ENCODE measurements around the gene TGM2. TPM values are rescaled to one million over a fixed set of nuclear protein-coding genes. Genes with fewer than 3 reads are reported as not detected.

Gene TGM2
- total RNA-seq, 2 donors from 2014 or later, result 442 to 500 TPM

- no peak for DNase-seq (ENCODE audit: low spot score)
- intact Hi-C loops (cut with DNase I), result no loop called here
Observed at GRCh38 chr20:38181971-38182370, 16.9 kb upstream of the TGM2 start.

- intact Hi-C loops (cut with DNase I), result no loop called here
- peak; percentile 48 for DNase-seq (ENCODE audit: low spot score)
Observed at GRCh38 chr20:38181207-38181801, 16.2 kb upstream of the TGM2 start.

- no peak for DNase-seq (ENCODE audit: low spot score)
- intact Hi-C loops (cut with DNase I), result loop anchor here in 1 of 2 donors (1.0 kb wide), 1 partner anchor 31 kb away; no protein-coding TSS in a partner anchor
Observed at GRCh38 chr20:38180781-38181180, 15.7 kb upstream of the TGM2 start.

- DNase-seq (ENCODE audit: low spot score), result no peak
- intact Hi-C loops (cut with DNase I), result loop anchor here in 1 of 2 donors (1.0 kb wide), 1 partner anchor 31 kb away; no protein-coding TSS in a partner anchor
Observed at GRCh38 chr20:38179846-38180245, 14.8 kb upstream of the TGM2 start.

GRCh38 chr20:38178581-38178980, 13.5 kb upstream of the TGM2 start:
- intact Hi-C loops (cut with DNase I), result no loop called here
- peak; percentile 10 for DNase-seq (ENCODE audit: low spot score)

GRCh38 chr20:38178065-38178491, 13.0 kb upstream of the TGM2 start:
- DNase-seq (ENCODE audit: low spot score), result peak; percentile 66
- intact Hi-C loops (cut with DNase I), result no loop called here

- intact Hi-C loops (cut with DNase I), result no loop called here
- peak; percentile 62 for DNase-seq (ENCODE audit: low spot score)
Observed at GRCh38 chr20:38177201-38177600, 12.1 kb upstream of the TGM2 start.

- intact Hi-C loops (cut with DNase I), result no loop called here
- peak; percentile 53 for DNase-seq (ENCODE audit: low spot score)
Observed at GRCh38 chr20:38175304-38176180, 10.5 kb upstream of the TGM2 start.

GRCh38 chr20:38173237-38174156, 8.4 kb upstream of the TGM2 start:
- intact Hi-C loops (cut with DNase I), result loop anchor here in 1 of 2 donors (5.0 kb wide), 1 partner anchor 44 kb away; no protein-coding TSS in a partner anchor
- DNase-seq (ENCODE audit: low spot score), result peak; percentile 95

- intact Hi-C loops (cut with DNase I), result loop anchor here in 1 of 2 donors (5.0 kb wide), 1 partner anchor 45 kb away; no protein-coding TSS in a partner anchor
- DNase-seq (ENCODE audit: low spot score), result peak; percentile 22
Observed at GRCh38 chr20:38172408-38172807, 7.3 kb upstream of the TGM2 start.

GRCh38 chr20:38171675-38172043, 6.6 kb upstream of the TGM2 start:
- intact Hi-C loops (cut with DNase I), result loop anchor here in 1 of 2 donors (5.0 kb wide), 1 partner anchor 46 kb away; no protein-coding TSS in a partner anchor
- DNase-seq (ENCODE audit: low spot score), result no peak

- DNase-seq (ENCODE audit: low spot score), result peak; percentile 85
- intact Hi-C loops (cut with DNase I), result loop anchor here in 1 of 2 donors (5.0 kb wide), 1 partner anchor 46 kb away; no protein-coding TSS in a partner anchor
Observed at GRCh38 chr20:38170826-38171674, 6.0 kb upstream of the TGM2 start.

GRCh38 chr20:38170219-38170825, 5.3 kb upstream of the TGM2 start:
- DNase-seq (ENCODE audit: low spot score), result peak; percentile 58
- intact Hi-C loops (cut with DNase I), result loop anchor here in 1 of 2 donors (5.0 kb wide), 1 partner anchor 47 kb away; no protein-coding TSS in a partner anchor

GRCh38 chr20:38169636-38170193, 4.6 kb upstream of the TGM2 start:
- intact Hi-C loops (cut with DNase I), result loop anchor here in 1 of 2 donors (5.0 kb wide), 2 partner anchors 48 to 107 kb away; no protein-coding TSS in a partner anchor
- peak; percentile 44 for DNase-seq (ENCODE audit: low spot score)

GRCh38 chr20:38168791-38169589, 3.9 kb upstream of the TGM2 start:
- DNase-seq (ENCODE audit: low spot score), result peak; percentile 82
- intact Hi-C loops (cut with DNase I), result loop anchor here in 1 of 2 donors (5.0 kb wide), 1 partner anchor 107 kb away; no protein-coding TSS in a partner anchor

All from posterior vena cava (tissue), 2 donors.